GM21360 (cell line): Measurements from ENCODE around the gene STAT2.
"Not testable (repeated sequence)": the region's sequence is repeated elsewhere in the genome, so short reads cannot be mapped to it uniquely, and the experiment has no call there.

Source experiments
- ATAC-seq: cut with Tn5 transposase; IDR thresholded peaks from one replicate; pipeline ENCODE4 v1.9.1; 2021; ENCODE audit warnings: mild to moderate bottlenecking, moderate library complexity; ENCODE audit not compliant: unreplicated experiment

Gene STAT2

DNA sequence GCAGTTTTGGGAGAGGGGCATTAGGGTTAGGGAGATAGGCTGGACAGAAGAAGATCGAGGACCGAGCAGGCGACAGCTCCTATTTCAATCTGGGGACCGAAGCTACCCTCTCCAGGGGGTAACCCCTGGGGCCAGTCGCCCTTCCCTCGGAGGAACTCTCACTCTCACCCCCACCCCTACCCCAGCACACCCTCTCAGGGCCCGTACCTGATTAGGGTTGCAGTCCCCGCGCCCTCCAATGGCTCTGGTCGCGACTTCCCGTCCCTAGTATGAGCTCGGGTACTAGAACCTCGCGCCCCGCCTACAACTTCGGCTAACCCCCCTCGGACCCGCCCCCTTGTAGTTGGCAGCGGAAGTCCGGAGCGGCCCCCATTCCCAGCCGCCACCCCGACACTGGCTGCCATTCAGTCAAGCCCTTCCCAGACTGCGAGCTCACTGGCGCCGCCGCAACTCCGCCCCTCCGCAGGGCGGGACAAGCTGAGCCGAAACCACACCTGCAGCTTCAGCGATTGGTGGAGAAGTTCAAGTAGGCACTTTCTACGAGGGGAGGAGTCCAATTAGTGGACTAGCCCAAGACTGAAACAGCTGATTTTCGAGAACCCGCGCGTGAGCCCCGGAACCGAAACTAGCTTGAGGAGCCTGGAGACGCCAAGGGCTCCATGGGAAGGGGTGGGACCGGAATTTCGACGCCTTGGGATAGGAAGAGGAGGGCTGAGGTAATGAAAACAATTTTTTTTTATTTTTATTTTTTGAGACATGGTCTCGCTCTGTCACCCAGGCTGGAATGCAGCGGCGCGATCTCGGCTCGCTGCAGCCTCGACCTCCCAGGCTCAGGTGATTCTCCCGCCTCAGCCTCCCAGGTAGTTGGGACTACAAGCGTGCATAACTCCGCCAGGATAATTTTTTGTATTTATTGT is at the start of gene STAT2:
TSS of gene STAT2 (minus strand) at position 257 of the 917 bp plus-strand sequence. CDS start 3,536 bp downstream, outside the sequence.
- peak; percentile 95 for ATAC-seq

DNA sequence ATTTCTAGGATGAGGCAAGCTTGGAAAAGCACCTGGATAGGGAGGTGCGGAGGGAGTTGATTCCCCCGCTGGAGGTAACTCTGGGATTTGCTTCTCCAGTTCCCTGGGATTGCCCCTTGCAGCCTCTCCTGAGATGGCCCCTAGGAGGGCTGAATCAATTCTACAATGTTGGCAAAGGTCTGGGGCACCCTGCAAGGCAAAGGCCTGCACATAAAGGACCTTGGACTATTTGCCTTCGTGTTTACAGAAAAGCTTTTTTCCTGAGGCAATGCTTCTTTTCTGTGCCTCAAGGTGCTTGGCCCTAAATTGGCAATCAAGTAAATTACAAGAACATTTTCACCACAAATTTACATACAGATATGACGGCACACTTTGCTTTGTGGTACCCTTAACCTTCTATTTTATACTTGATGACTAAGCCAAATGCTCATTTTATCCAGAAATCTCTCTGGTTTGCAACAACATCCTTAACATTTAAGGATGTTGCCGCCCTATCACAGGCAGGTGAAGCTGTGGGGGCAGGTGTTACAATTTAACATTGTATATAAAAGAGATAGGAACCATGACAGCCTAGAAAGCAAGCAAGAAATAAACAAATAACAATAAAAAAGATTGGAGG is 49.0 kb upstream of the STAT2 start:
- ATAC-seq, result no peak

DNA sequence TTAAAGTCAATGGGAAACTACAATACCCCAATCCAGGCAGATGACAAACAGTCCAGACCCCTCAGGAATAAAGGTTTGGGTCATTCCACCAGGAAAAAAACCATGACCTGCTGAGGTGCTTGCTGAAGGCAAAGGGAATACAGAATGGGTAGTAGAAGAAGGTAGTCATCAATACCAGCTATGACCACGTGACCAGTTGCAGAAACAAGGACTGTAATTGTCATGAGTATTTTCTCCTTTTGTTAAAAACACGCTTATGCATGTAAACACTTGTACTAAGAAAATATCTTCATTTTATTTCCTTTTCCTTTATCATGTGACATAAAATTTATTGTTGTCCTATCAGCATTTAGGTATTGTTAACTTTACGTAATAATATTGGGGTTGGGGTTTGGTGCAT is 44.3 kb upstream of the STAT2 start:
- ATAC-seq, result not testable (repeated sequence)

DNA sequence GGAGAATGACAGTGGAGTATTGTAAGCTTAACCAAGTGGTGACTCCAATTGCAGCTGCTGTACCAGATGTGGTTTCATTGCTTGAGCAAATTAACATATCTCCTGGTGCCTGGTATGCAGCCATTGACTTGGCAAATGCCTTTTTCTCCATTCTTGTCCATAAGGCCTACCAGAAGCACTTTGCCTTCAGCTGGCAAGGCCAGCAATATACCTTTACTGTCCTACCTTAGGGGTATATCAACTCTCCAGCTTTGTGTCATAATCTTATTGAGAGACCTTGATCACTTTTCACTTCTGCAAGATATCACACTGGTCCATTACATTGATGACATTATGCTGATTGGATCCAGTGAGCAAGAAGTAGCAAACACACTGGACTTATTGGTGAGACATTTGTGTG is 41.7 kb upstream of the STAT2 start:
- not testable (repeated sequence) for ATAC-seq

DNA sequence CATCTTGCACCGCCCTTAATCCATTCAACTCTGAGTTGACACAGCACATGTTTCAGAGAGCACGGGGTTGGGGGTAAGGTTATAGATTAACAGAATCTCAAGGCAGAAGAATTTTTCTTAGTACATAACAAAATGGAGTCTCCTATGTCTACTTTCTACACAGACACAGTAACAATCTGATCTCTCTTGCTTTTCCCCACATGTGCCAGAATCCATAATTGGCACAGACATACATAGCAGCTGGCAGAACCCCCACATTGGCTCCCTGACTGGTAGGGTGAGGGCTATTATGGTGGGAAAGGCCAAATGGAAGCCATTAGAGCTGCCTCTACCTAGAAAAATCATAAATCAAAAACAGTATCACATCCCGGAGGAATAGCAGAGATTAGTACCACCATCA is 41.2 kb upstream of the STAT2 start:
- not testable (repeated sequence) for ATAC-seq

DNA sequence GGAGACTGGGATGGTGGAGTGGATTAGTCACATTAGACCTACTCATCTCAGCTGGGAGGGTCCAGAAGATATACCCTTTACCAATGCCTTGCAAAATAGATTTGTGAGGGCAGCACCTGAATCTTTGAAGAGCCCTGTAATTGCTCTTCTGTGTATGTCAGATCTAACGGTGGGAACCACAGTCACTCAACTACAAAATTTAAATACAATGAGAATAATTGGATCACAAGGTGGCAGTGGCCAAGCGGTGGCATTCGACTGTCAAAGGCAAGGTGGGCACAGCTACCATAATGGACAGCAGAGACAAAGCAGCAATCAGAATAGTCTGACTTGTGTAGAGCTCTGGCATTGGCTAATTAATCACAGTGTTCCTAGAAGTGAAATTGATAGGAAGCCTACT is 39.6 kb upstream of the STAT2 start:
- not testable (repeated sequence) for ATAC-seq

DNA sequence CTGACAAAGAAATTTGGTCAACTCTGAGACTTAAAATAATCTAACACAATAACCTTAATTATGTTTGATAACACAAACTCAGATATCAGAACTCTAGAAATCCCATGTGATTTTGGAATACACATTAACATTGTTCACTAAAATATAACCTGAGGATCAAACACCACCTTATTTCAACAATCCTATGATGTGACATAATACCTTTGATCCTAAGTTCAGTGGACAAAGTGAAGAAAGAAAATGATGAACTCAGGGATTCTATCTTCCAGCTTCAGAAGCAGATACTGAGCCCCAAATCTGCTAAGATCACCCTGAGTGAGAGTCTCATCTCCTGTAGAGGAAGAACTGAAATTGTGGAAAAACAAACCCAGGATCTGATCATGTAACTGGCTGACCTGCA is 38.4 kb upstream of the STAT2 start:
- no peak for ATAC-seq

DNA sequence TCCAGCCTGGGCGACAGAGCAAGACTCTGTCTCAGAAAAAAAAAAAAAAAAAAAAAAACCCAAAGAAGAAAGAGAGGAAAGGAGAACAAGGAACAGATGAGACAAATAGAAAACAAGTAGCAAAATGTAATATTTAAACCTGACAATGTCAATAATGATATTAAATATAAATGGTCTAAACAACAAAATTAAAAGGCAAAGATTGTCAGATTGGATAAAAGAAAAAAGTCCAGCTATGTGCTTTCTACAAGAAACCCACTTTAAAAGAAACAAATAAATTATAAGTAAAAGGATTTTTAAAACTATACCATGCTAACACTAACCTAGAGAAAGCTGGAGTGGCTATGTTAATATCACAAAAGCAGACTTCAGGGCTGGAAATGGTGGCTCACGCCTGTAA is 32.4 kb upstream of the STAT2 start:
- ATAC-seq, result no peak

DNA sequence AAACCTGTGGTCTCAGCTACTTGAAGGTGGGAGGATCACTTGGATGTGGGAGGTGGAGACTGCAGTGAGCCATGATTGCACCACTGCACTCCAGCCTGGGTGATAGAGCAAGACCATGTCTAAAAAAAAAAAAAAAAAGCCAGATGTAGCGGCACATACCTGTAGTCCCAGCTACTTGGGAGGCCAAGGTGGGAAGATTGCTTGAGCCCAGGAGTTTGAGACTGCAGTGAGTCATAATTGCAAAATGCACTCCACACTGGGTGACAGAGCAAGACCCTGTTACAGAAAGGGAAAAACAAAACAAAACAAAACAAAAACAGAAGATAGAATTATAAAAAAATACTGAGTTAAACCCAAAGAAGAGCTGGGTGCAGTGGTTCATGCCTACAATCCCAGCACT is 31.8 kb upstream of the STAT2 start:
- no peak for ATAC-seq

DNA sequence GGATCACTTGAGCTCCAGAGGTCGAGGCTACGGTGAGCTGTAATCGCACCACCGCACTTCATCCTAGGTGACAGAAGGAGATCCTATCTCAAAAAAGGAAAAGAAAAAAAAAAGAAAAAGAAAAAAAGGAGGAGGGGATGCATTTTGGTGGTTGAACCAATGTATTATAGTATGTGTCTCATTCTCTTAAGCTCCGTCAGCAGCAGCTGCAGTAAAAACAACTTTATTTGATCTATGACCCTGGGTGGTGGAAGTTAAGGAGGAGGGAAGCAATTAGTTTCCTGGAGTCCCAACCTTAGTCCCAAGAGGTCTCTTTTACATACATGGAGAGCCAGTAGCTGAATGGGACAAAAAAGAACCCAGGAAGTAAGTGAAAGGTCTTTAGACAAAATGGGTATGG is 29.5 kb upstream of the STAT2 start:
- ATAC-seq, result no peak

DNA sequence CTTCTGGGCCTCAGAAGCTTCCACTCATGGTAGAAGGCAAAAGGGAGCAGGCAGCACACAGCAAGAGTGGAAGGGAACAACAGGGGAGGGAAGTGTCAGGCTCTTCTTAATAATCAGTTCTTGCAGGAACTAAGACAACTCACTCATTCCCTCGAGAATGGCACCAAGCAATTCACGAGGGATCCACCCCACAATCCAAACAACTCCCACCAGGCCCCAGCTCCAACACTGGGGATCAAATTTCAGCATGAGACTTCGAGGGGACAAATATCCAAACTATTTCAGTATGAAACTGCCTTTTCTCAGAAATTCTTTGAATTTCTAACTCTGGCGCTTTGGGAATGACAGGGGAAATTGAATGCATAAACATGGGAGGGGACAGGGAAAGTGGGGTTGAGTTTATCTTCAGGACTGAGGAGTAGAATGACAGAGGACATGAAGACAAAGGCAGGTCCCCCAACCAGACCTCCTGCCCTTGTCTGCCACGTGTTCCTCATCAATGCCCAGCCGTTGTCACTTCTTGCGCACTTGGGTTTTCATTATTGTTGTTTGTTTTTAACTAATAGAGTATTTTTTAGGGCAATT is 27.3 kb upstream of the STAT2 start:
- no peak for ATAC-seq

DNA sequence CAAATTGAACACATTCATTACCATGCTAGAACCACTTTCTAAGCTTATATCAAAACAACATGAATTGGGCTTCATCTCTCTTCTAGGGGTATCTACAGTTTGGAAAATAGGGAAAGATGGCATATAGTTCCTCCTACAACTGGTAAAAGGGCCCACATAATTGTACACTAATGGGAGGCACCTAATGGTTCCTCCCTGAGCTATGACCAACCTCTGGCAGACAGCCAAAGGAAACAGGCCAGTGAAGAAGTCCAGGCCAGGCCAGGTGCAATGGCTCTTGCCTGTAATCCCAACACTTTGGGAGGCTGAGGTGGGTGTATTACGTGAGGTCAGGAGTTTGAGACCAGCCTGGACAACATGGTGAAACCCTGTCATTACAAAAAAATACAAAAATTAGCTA is 26.0 kb upstream of the STAT2 start:
- no peak for ATAC-seq

DNA sequence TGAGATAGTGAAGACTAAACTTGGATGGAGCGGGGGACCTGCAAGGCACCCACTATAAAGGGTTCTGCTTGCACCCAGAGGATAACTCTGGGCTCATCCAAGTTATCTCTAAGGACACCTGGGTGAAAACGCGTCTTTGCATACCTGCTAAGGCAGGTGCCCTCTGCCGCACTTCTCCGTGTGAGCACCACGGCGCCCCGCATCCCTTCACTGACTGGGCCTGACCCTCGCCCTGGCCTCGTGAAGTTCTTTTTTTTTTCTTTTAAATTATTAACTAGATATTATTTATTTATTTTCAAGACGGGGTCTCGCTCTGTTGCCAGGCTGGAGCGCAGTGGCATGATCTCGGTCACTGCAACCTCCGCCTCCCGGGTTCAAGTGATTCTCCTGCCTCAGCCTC is 22.7 kb upstream of the STAT2 start:
- no peak for ATAC-seq

DNA sequence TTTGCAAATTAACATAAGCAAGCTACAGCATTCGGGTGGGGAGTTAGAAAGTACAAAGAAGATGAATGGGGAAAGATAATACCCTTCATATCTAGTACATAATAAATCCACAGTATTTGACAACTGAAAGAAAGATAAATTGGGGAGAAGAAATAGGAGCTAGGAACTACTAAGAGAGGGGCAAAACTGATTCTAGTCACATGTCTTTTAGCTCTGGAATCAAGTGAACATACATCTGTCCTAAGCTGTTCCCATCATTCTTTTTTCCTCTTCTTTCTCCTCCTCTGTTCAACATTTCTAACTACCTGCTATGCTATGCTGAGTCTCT is 18.0 kb upstream of the STAT2 start:
- ATAC-seq, result no peak

DNA sequence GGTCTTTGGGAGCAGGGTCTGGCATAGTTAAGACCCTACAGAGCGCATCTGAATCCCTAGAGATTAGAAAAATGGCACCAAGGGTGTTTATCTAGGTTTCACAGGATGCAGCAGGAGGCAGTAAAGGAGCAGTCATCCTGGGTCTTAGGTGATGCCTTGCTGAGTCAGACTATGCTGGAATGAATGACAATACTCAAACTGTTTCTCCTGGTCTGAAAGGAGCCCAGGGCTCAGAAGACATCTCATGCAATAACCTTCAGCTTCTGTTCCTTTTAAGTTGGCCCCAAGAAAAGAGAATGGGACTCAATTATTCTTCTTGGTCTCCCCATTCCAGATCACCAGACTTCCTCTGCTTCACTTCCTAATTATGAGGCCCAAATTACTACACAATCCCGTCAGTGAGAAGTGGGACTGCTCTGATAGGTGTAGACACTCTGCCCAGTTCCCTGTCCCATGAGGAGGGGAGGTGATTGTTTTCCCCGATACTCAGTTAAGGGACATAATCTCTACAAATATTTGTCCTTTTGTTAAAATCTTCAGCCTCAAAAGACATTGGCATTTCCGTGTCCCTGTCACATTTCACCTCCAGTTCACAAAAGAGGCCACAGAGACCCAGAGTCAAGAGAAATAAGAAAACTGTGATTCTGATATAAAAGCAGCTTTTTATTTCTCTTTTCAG is 17.5 kb upstream of the STAT2 start:
- ATAC-seq, result no peak

DNA sequence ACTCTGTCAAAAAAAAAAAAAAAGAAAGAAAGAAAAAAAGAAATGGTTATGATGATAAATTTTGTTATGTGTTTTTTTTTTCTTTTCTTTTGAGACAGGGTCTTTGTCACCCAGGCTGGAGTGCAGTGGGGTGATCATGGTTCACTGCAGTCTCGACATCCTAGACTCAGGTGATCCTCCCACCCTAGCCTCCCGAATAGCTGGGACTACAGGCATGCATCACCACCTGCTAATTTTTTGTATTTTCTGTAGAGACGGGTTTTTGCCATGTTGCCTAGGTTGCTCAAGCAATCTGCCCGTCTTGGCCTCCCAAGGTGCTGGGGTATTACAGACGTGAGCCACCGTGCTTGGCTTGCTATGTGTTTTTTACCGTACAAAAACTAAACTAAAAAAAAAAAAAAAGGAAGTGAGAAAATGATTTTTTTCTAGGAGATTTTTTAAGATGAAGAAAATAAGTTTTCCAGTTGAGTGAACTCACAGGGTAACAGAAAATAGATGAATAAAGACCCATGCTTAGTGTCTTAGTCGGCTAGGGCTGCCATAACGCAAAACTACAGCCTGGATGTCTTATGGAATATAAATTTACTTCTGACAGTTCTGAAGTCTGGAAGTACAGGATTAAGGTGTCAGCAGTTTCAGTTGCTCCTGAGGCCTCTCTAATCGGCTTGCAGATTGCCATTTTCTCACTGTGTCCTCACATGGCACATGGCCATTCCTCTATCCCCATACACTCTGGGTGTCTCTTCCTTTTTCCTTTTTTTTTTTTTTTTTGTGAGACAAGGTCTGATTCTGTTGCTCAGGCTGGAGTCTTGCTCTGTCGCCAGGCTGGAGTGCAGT is 15.9 kb upstream of the STAT2 start:
- ATAC-seq, result peak; percentile 69

DNA sequence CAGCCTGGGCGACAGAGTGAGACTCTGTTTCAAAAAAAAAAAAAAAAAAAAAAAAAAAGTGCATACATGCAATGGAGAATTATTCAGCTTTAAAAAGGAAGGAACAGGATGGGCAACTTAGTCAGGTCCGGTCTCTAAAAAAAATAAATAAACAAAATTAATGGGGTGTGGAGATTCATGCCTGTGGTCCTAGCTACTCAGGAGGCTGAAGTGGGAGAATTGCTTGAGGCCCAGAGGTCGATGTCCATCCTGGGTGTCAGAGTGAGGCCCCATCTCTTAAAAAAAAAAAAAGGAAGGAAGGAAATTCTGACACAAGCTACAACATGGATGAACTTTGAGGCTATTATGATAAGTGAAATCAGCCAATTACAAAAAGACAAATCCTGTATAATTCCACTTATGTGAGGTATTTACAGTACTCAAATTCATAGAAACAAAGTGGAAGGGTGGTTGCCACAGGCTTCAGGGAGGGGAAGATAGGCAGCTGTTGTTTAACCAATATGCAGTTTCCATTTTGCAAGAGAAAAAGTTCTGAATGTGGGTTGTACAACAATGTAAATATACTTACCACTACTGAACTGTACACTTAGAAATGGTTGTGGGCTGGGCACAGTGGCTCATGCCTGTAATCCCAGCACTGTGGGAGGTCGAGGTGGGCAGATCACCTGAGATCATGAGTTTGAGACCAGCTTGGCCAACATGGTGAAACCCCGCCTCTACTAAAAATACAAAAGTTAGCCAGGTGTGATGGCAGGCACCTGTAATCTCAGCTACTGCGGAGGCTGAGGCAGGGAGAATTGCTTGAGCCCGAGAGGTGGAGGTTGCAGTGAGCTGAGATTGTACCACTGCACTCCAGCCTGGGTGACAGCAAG is 15.1 kb upstream of the STAT2 start:
- peak; percentile 32 for ATAC-seq

DNA sequence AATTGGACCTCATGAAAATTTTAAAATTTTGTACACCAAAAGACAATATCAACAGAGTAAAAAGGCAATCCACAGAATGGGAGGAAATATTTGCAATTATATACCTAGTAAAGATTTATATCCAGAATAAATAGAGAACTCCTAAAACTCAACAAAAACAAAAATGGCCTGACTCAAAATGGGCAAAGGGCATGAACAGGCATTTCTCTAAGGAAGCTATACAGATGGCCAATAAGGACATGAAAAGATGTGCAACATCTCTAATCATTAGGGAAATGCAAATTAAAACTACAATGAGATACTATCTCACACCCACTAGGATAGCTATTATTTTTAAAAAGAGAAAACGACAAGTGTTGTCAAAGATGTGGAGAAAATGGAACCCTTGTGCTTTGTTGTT is 13.6 kb upstream of the STAT2 start:
- ATAC-seq, result no peak

DNA sequence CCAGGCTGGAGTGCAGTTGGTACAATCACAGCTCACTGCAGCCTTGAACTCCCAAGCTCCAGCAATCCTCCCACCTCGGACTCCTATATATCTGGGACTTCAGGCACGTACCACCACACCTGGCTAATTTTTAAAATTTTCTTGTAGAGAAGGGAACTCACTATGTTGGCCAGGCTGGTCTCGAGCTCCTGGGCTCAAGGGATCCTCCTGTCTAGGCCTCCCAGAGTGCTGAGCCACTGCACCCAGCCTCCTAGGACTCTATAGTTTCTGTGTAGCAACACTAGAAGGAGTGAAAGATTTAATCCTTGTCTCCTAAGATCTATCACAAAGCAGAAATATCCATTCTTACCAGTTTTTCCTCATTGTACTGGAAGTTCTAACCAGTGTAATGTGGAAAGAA is 7.0 kb upstream of the STAT2 start:
- no peak for ATAC-seq
